ENCODE results near the gene KIF26A.
A peak's percentile ranks its signal among the peaks of the same experiment; 100 is the strongest.

KIF26A gene

GRCh38 chr14:104131968-104132732 is 6.2 kb upstream of the KIF26A start:
- no peak for DNase-seq (ENCODE audit: low read depth)

DNA sequence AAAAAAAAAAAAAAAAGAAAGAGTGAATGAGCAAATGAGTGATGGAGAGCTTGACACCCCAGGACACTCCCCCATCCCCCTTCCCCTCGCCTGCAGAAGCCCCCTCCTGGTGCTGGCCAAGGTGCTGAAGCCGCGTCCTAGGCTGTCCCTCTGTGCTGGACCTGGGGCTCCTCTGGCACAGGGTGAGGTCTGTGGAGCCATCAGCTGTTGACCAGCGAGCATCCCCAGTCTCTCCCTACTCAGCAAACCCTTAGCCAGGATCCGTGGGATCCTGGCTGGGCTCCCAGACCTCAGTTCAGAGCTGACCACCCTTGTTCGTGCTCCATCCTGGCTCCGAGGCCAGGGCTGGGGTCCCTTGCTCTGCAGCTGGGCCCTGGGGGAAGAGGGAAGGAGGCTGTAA is 5.4 kb upstream of the KIF26A start:
- DNase-seq (ENCODE audit: low read depth) = no peak

DNA sequence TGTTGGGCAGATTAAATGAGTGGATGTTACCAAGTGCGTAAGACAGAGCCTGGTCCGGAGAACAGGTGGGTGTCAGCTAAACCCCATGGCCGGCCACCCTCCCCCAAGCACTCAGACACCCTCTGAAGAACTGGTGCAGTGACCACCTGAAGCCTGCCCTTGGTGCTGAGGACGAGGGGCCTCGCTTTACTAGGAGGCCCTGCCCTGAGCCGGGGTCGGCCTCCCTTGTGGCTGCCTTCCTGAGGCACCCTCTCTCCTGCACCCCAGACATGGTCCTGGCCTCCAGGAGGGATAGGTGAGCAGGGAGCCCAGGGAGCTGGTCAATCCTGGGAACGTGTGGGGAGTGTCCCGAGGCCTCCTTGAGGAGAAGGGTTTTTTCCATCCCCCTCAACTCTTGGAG is 4.9 kb upstream of the KIF26A start:
- DNase-seq (ENCODE audit: low read depth) = no peak

- DNase-seq (ENCODE audit: low read depth) = no peak
Observed at GRCh38 chr14:104134061-104134965, 4.1 kb upstream of the KIF26A start.

GRCh38 chr14:104135121-104135903 is 3.1 kb upstream of the KIF26A start:
- DNase-seq (ENCODE audit: low read depth) = no peak

DNA sequence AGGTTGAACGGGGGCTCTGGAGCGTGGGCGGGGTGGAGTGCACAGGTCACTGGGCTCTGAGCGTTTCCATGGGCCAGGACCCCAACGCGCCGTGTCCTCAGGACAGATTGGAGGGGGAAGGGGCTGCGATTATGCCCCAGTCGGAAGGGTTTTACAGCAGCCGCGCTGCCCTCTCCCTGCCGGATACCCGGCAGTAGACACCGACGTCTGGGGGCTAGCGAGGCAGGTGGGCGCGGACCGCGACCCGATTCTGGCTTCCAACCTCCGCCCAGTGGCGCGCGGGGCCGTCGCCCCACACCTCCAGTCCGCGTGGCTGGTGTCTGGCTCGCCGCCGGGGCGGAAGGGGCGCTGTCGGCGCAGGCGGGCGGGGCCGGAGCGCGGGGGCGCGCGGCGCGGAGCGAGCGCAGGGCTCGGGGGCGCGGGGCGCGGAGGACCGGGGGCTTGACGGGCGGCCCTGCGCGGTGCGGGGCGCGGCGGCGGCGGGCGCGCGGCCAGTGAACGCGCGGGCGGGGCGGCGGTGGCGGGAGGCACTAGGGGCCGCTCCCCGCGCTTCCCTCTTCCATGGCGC is 2.4 kb upstream of the KIF26A start:
- no peak for DNase-seq (ENCODE audit: low read depth)

DNA sequence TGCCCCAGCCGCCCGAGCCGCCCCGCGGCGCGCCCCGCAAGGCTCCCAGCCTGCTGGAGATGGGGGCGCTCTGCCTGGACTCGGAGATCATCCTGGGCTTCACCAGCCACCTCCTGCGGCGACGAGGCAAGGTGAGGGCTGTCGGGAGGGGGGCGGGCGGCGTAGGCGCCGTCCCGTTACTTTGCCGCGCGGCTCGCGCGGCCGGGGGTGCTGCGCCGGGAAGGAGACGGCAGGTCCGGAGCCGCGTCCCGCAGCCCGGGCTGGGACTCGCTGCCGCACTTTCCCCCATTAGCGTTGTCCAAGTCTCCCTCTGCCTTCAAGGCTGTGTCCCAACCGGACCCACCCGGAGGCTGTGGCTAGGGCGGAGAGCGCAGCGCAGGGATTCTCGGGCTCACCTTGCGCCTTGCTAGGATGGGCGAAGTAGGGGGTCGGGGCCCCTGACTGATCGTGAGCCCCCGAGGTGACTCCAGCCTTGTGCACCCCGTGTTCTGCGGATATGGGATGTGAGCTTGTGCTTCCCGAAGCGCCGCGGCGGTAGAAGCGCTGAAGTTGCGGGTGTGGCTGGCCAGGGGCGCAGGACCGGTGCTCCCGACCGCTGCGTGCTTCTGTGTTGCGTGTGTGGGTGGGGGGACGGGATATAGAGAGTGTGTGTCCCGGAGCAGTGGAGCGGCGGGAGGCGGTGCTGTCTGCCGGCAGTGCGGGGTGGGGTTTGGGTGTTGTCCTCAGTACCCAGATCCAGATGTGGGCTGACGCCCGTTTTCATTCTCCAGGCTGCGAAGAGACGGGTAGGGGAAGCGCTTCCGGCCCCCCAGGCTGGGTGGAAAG is 1.7 kb upstream of the KIF26A start:
- DNase-seq (ENCODE audit: low read depth) = no peak

GRCh38 chr14:104137297-104138097 is 890 bp upstream of the KIF26A start:
- peak; percentile 23 for DNase-seq (ENCODE audit: low read depth)

DNA sequence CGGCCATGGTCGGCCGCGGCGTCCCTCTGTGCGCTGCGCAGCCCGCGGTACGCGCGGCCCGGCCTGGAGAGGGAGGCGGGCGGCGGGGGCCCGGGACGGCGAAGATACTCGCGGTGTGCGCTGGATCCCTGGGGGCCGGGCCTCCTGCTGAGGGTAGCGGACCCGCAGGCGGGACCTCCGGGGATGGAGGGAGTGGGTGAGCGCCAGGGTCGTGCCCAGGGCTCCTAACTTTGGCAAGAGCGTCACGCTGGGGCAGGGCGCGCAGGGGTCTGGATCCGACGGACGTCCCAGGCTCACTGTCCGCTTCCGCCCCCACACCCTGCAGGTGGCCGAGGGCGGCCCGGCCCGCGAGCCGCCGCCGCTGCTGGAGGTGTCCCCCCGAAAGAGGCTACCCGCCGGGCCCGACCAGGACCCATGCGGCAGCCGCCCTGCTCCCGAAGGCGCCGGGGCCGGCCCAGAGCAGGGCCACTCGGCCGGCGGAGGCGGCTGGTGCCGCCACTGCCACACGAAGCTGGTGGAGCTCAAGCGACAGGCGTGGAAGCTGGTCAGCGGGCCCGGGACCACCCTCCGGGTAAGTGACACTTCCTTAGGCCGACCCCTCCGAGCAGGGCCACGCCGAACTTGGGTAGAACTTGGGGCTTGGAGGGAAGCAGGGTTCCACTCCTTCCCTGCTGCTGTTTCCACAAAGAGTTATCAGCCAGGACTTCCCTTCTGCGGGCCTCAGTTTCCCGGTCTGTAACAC is 502 bp downstream of the KIF26A start:
- DNase-seq (ENCODE audit: low read depth) = no peak

DNA sequence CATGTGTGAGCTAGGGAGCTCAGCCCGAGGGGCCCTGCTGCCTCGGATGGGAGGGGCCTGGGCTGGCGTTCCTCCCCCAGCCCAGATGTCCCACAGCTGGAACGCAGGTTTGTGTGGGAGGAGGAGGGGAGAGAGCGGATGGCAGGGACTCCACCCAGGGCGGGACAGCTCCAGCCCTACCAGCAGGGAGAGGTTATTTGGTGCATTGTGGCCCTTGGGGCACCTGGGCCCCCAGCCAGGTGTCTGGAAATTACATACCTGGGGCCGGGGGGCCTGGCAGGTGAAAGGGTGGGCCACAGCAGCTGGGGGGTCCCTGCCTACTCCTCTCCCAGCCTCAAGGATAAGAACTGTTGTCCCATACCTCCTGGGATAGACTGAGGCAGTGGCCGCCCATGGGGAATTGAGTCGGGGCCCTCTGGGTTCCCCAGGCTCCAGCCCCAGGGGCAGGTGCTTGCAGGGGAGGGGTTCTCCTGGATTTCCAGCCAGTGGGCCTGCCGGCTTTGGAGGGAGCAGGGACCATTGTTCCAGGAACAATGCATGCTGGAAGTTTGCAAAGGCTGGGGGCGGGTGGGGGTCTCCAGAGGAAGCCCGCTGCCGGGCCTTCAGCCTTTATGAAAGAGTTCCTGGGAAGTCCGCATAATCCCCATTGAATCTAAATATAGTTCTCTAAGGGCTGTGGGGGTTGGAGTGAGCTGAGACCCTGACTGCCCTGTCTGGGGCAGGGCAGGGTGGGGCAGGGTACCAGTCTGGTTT is 1.2 kb downstream of the KIF26A start:
- no peak for DNase-seq (ENCODE audit: low read depth)

DNA sequence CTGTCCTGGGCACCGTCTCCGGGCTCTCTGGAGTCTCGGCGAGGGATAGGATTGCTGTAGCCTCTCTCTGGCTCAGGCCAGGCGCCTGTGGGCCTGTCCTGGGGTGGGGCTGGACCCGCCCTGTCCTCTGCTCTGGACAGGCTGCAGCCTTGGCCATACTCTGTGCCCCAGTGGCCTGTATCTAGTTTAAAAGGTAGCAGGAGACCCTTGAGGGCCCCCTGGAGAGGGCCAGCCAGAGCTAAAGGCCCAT is 1.8 kb downstream of the KIF26A start:
- DNase-seq (ENCODE audit: low read depth) = no peak

GRCh38 chr14:104140463-104141331 is 2.3 kb downstream of the KIF26A start:
- no peak for DNase-seq (ENCODE audit: low read depth)

DNA sequence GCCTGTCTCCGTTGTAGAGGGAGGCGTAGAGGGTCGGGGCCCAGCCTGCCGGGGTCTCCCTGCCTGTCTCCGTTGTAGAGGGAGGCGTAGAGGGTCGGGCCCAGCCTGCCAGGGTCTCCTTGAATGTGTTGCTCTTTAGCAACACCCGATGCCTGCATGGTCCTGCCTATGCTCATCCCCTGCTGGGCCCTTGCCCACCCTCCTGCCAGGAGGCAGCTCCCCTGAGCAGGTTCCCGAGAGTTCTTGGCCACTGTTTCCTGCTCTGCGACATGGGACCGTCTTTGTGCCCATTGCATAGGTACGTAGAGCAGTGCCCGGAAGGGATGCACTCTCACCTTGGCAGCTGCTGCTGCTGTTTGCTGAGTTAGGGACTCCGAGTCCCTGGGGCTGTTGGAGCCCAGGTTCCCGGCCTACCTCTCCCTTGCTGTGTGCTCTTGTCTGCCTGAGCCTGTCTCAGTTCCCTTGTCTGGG is 3.3 kb downstream of the KIF26A start:
- DNase-seq (ENCODE audit: low read depth) = no peak

GRCh38 chr14:104142136-104142945 is 4.0 kb downstream of the KIF26A start:
- no peak for DNase-seq (ENCODE audit: low read depth)

GRCh38 chr14:104142946-104143470 is 4.6 kb downstream of the KIF26A start:
- no peak for DNase-seq (ENCODE audit: low read depth)

GRCh38 chr14:104143521-104144452 is 5.4 kb downstream of the KIF26A start:
- DNase-seq (ENCODE audit: low read depth) = no peak

Data from stimulated activated CD8-positive, alpha-beta memory T cell treated with anti-CD3 and anti-CD28 coated beads, Interleukin-15, amount 100 ng/mL, for 1 hour (primary cell).